GM18867 (cell line): ENCODE data around the gene VPS39.

Experiments
- ATAC-seq: cut with Tn5 transposase; IDR thresholded peaks from one replicate; pipeline ENCODE4 v1.9.1; 2021; ENCODE audit warnings: mild to moderate bottlenecking, moderate library complexity; ENCODE audit not compliant: unreplicated experiment

VPS39 gene

GRCh38 chr15:42131006-42131405 lies 77.1 kb downstream of the VPS39 start:
- ATAC-seq: no peak

- no peak for ATAC-seq
These were observed 77.7 kb downstream of the VPS39 start for GRCh38 chr15:42130246-42130986.

GRCh38 chr15:42129364-42129763 lies 78.7 kb downstream of the VPS39 start:
- ATAC-seq: no peak

GRCh38 chr15:42128476-42128875 lies 79.6 kb downstream of the VPS39 start:
- no peak for ATAC-seq

GRCh38 chr15:42123546-42123945 lies 84.6 kb downstream of the VPS39 start:
- ATAC-seq: no peak

- ATAC-seq: no peak
These were observed 86.4 kb downstream of the VPS39 start for GRCh38 chr15:42121682-42122081.

- ATAC-seq: no peak
These were observed 87.1 kb downstream of the VPS39 start for GRCh38 chr15:42121021-42121420.

- ATAC-seq: no peak
These were observed 87.8 kb downstream of the VPS39 start for GRCh38 chr15:42120285-42120684.

GRCh38 chr15:42119446-42119760 lies 88.7 kb downstream of the VPS39 start:
- no peak for ATAC-seq

- ATAC-seq: no peak
These were observed 89.3 kb downstream of the VPS39 start for GRCh38 chr15:42118650-42119445.

GRCh38 chr15:42111924-42112323 lies 96.2 kb downstream of the VPS39 start:
- no peak for ATAC-seq

GRCh38 chr15:42110367-42110766 lies 97.7 kb downstream of the VPS39 start:
- ATAC-seq: no peak

- no peak for ATAC-seq
These were observed 99.3 kb downstream of the VPS39 start for GRCh38 chr15:42108806-42109205.
